AG04450 (cell line): ENCODE results near the gene LYRM4. TPM values are rescaled to one million over a fixed set of nuclear protein-coding genes. Genes with fewer than 3 reads are reported as not detected.

Experiments used
- CTCF ChIA-PET: fragments of 300-600, 350-600 bp; formaldehyde crosslinking; extraction: SDS; loops from one replicate; lab custom pipeline; 2022; ENCODE audit warnings: antibody characterized with exemption, inconsistent platforms; lab: Charles Lee
- POLR2A ChIA-PET: fragments of 350-600 bp; formaldehyde crosslinking; extraction: SDS; loops from one replicate; lab custom pipeline; 2021; ENCODE audit warnings: antibody characterized with exemption, inconsistent platforms; lab: Yijun Ruan, JAX
- DNase-seq: peaks from one replicate; pipeline ENCODE4 v3.0.0-alpha.2; 2011; ENCODE audit warnings: low read depth, low spot score
- H3K27ac ChIP-seq: one replicate; pipeline ENCODE4 v1.5.1; 2012; ENCODE audit warnings: low read depth, low read length, control low read depth
- H3K27me3 ChIP-seq: one replicate; pipeline ENCODE4 v1.6.0; 2012; ENCODE audit warnings: low read length; ENCODE audit not compliant: control insufficient read depth, insufficient read depth
- H3K4me3 ChIP-seq: 2 replicates; pipeline ENCODE4 v1.5.1; 2011; ENCODE audit warnings: mild to moderate bottlenecking, low read depth, low read length, control low read depth
- H3K9me3 ChIP-seq: 2 replicates; pipeline ENCODE4 v1.5.1; 2012; ENCODE audit warnings: low read length; ENCODE audit not compliant: control insufficient read depth, insufficient read depth
- CTCF ChIP-seq: IDR thresholded peaks from 2 replicates; pipeline ENCODE4 v1.5.1; 2011; ENCODE audit warnings: low read depth, low read length, control low read depth, inconsistent platforms
- polyA plus RNA-seq: library from polyadenylated mRNA; depleted of rRNA; stranded (reverse); fragments of >200 nt; gene quantifications from 2 replicates; pipeline ENCODE4 v1.2.3, GENCODE V29; 2011

The LYRM4 gene
- polyA plus RNA-seq, 1 experiment = 41.4 TPM

GRCh38 chr6:5150551-5151075 lies 110.1 kb downstream of the LYRM4 start:
- no peaks in the 10 kb centered on the region for H3K9me3 ChIP-seq
- H3K27ac ChIP-seq = no peak overlapping the region
- ChIA-PET CTCF (interaction anchor here (0.6 to 4.5 kb wide), 3 partner anchors 64 to 252 kb away, joined by 4 to 17 read pairs (median 5); no protein-coding TSS in a partner anchor), POLR2A (no interaction called here)
- DNase-seq = no peak
- no peak overlapping the region for H3K4me3 ChIP-seq
- no peak for TF ChIP-seq CTCF
- no peaks in the 10 kb centered on the region for H3K27me3 ChIP-seq

GRCh38 chr6:5149891-5150290 lies 110.9 kb downstream of the LYRM4 start:
- CTCF ChIA-PET = interaction anchor here (1.1 to 4.5 kb wide), 2 partner anchors 65 to 253 kb away, joined by 4 to 17 read pairs; no protein-coding TSS in a partner anchor

GRCh38 chr6:5149159-5149704 lies 111.5 kb downstream of the LYRM4 start:
- no peak overlapping the region for H3K27ac ChIP-seq
- POLR2A ChIA-PET = no interaction called here
- no peak overlapping the region for H3K4me3 ChIP-seq
- H3K27me3 ChIP-seq = no peaks in the 10 kb centered on the region
- no peak for DNase-seq
- CTCF ChIA-PET = interaction anchor here (0.6 to 4.5 kb wide), 2 partner anchors 252 to 253 kb away, joined by 3 to 17 read pairs; no protein-coding TSS in a partner anchor
- no peaks in the 10 kb centered on the region for H3K9me3 ChIP-seq
- no peak for TF ChIP-seq CTCF

More at GRCh38 chr6:5149891-5150290, 110.9 kb downstream of the LYRM4 start:
- Histone ChIP-seq H3K4me3 (no peak overlapping the region), H3K9me3 (no peaks in the 10 kb centered on the region), H3K27ac (no peak overlapping the region), H3K27me3 (no peaks in the 10 kb centered on the region)
- POLR2A ChIA-PET = no interaction called here
- TF ChIP-seq CTCF = no peak
- DNase-seq = no peak

GRCh38 chr6:5146398-5146797 lies 114.4 kb downstream of the LYRM4 start:
- ChIA-PET CTCF (interaction anchor here (0.5 to 4.5 kb wide), 6 partner anchors 15 to 1401 kb away, joined by 3 to 17 read pairs (median 4); no protein-coding TSS in a partner anchor), POLR2A (no interaction called here)
- Histone ChIP-seq H3K27ac (no peak overlapping the region), H3K9me3 (no peaks in the 10 kb centered on the region), H3K4me3 (no peak overlapping the region), H3K27me3 (no peaks in the 10 kb centered on the region)
- no peak for DNase-seq
- no peak for TF ChIP-seq CTCF
